SK-N-SH (cell line): ENCODE measurements around the gene CA9. TPM values are rescaled to one million over a fixed set of nuclear protein-coding genes. Genes with fewer than 3 reads are reported as not detected.

Experiments
- CTCF ChIA-PET: fragments of 300-600, 350-600 bp; formaldehyde crosslinking; extraction: SDS; loops from one replicate; lab custom pipeline; 2021; lab: Yijun Ruan, JAX
- POLR2A ChIA-PET: fragments of 350-600 bp; sonication (Branson Sonifier 250); formaldehyde crosslinking; extraction: SDS; loops from one replicate; lab custom pipeline; 2020; ENCODE audit warnings: antibody characterized with exemption, inconsistent platforms; lab: Yijun Ruan, JAX
- DNase-seq: peaks from one replicate; pipeline ENCODE4 v3.0.0; 2012
- H2AFZ ChIP-seq: fragments of 200-600 bp; sonication (generic); 2 replicates; pipeline ENCODE4 v1.8.1; 2016; ENCODE audit warnings: antibody characterized with exemption, mild to moderate bottlenecking, low read depth
- H3F3A ChIP-seq: fragments of 200-600 bp; sonication (generic); replicated peaks from 2 replicates; pipeline ENCODE3; 2016; ENCODE audit warnings: antibody characterized with exemption, mild to moderate bottlenecking; ENCODE audit not compliant: insufficient read depth
- H3K27ac ChIP-seq, 2 experiments: fragments of 200-500 bp in 1 of 2; fragments of 200-600 bp in 1 of 2; sonication (Bioruptor generic) in 1 of 2; sonication (generic), shearing (Covaris generic) in 1 of 2; 2 replicates each; pipeline versions ENCODE4 v1.5.1 to v1.6.1; 2014 to 2016; ENCODE audit warnings: low read depth in 2 of 2, inconsistent platforms in 1 of 2, low read length in 1 of 2, mild to moderate bottlenecking in 1 of 2, mixed read lengths in 1 of 2
- H3K27me3 ChIP-seq: fragments of 200-600 bp; sonication (generic), shearing (Covaris generic); 2 replicates; pipeline ENCODE4 v1.6.1; 2016; ENCODE audit warnings: mixed run types; ENCODE audit not compliant: insufficient read depth
- H3K36me3 ChIP-seq, 2 experiments: fragments of 200-500 bp in 1 of 2; fragments of 200-600 bp in 1 of 2; sonication (Bioruptor generic) in 1 of 2; sonication (generic) in 1 of 2; replicated peaks in 1 of 2; 2 replicates each; pipeline versions ENCODE3 to v1.5.1; 2014 to 2016; ENCODE audit warnings: low read length in 1 of 2, mild to moderate bottlenecking in 1 of 2; ENCODE audit not compliant: insufficient read depth in 2 of 2, control insufficient read depth in 1 of 2
- H3K4me1 ChIP-seq, 2 experiments: fragments of 200-500 bp in 1 of 2; fragments of 200-600 bp in 1 of 2; sonication (Bioruptor generic) in 1 of 2; sonication (generic), shearing (Covaris generic) in 1 of 2; 2 replicates each; pipeline versions ENCODE4 v1.5.1 to v1.6.1; 2014 to 2016; ENCODE audit warnings: low read depth in 1 of 2, low read length in 1 of 2, mixed run types in 1 of 2; ENCODE audit not compliant: insufficient read depth in 2 of 2, control insufficient read depth in 1 of 2
- H3K4me2 ChIP-seq: fragments of 200-600 bp; sonication (generic), shearing (Covaris generic); 2 replicates; pipeline ENCODE4 v1.6.1; 2017; ENCODE audit warnings: mixed run types
- H3K4me3 ChIP-seq, 2 experiments: fragments of 200-500 bp in 1 of 2; fragments of 200-600 bp in 1 of 2; sonication (Bioruptor generic) in 1 of 2; sonication (generic), shearing (Covaris generic) in 1 of 2; 2 replicates each; pipeline versions ENCODE4 v1.5.1 to v1.8.1; 2014 to 2016; ENCODE audit warnings: low read depth in 2 of 2, inconsistent platforms in 1 of 2, low read length in 1 of 2, mild to moderate bottlenecking in 1 of 2, mixed read lengths in 1 of 2, moderate library complexity in 1 of 2
- H3K79me2 ChIP-seq: fragments of 200-600 bp; sonication (generic); 2 replicates; pipeline ENCODE4 v1.8.1; 2017; ENCODE audit warnings: mild to moderate bottlenecking; ENCODE audit not compliant: insufficient read depth
- H3K9ac ChIP-seq: fragments of 200-600 bp; sonication (generic); 2 replicates; pipeline ENCODE4 v1.6.1; 2017; ENCODE audit warnings: mixed run types
- H3K9me2 ChIP-seq: fragments of 200-600 bp; sonication (generic); 2 replicates; pipeline ENCODE4 v1.6.1; 2017; ENCODE audit warnings: mixed run types
- H3K9me3 ChIP-seq: fragments of 200-600 bp; sonication (generic); 2 replicates; pipeline ENCODE4 v1.6.1; 2017; ENCODE audit warnings: mixed run types, mild to moderate bottlenecking, moderate library complexity
- H4K20me1 ChIP-seq: fragments of 200-600 bp; sonication (generic); 2 replicates; pipeline ENCODE4 v1.6.1; 2017; ENCODE audit warnings: mild to moderate bottlenecking, mixed run types; ENCODE audit not compliant: insufficient read depth
- ELF1 ChIP-seq: IDR thresholded peaks from 2 replicates; pipeline ENCODE4 v1.4.0; 2012
- EP300 ChIP-seq, 2 experiments: IDR thresholded peaks; 2 replicates each; pipeline versions ENCODE4 v1.4.0 to v1.6.1; 2012; ENCODE audit warnings: borderline replicate concordance in 1 of 2, low read depth in 1 of 2, low read length in 1 of 2
- FOXM1 ChIP-seq: IDR thresholded peaks from 2 replicates; pipeline ENCODE4 v1.4.0; 2012; ENCODE audit warnings: low read depth, mild to moderate bottlenecking
- GATA2 ChIP-seq: sonication (generic); formaldehyde crosslinking; IDR thresholded peaks from 2 replicates; pipeline ENCODE4 v1.5.0; 2020; ENCODE audit warnings: mild to moderate bottlenecking, missing genetic modification reagents
- JUND ChIP-seq: IDR thresholded peaks from 2 replicates; pipeline ENCODE4 v1.4.0; 2012
- RXRA ChIP-seq: IDR thresholded peaks from 2 replicates; pipeline ENCODE4 v1.4.0; 2012; ENCODE audit warnings: low read depth, mild to moderate bottlenecking, borderline replicate concordance
- SIN3A ChIP-seq: IDR thresholded peaks from 2 replicates; pipeline ENCODE4 v1.6.1; 2012; ENCODE audit warnings: low read depth, mild to moderate bottlenecking, low read length, moderate library complexity, borderline replicate concordance
- TCF12 ChIP-seq: IDR thresholded peaks from 2 replicates; pipeline ENCODE4 v1.4.0; 2012
- TEAD4 ChIP-seq: IDR thresholded peaks from 2 replicates; pipeline ENCODE4 v1.4.0; 2012; ENCODE audit warnings: mild to moderate bottlenecking, borderline replicate concordance; ENCODE audit not compliant: insufficient read depth
- WGBS: methylation state at CpG from one replicate; pipeline ENCODE4 v1.1.6; 2017; ENCODE audit warnings: low lambda C conversion rate; 5-methylcytosine and 5-hydroxymethylcytosine counted together
- polyA plus RNA-seq, 3 experiments: library from polyadenylated mRNA; depleted of rRNA; stranded (reverse); fragments of >200 nt; gene quantifications; 2 replicates each; pipeline ENCODE4 v1.2.3, GENCODE V29; 2012
- TF ChIP-seq, protein P1 (sequence below): IDR thresholded peaks from 2 replicates; pipeline ENCODE4; 2012
- TF ChIP-seq, protein P2 (sequence below): IDR thresholded peaks from 2 replicates; pipeline ENCODE4 v1.4.0; 2012; ENCODE audit warnings: low read depth, borderline replicate concordance

CA9 gene
- polyA plus RNA-seq, 1 of the 3 experiments (the other 2 are of a cell fraction), result 1.4 TPM

DNA sequence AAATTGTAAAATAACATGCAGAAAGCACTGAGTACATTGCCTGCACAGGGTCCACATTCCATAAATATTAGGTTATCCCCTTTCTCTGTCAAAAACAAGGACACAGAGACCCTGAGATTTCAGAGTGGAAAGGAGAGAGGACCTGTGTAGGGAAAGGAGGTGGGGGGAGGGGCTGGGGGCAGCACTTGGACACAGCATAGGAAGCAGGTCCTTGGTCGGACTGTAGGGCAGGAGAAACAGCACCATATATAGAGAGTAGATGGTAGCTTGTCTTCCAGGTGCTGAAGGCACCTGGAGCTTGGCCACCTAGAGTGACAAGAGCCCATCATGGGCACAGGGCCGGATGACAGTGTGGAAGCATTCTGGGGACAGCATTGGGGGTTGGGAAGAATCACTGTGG lies 13.6 kb downstream of the CA9 start:
- 88% methylated on average over 2 of the region's 2 CpGs for WGBS
- peak overlapping the region in 1 of 2 experiments; percentile 96; a peak in 1 of 4 replicates for H3K27ac ChIP-seq

DNA sequence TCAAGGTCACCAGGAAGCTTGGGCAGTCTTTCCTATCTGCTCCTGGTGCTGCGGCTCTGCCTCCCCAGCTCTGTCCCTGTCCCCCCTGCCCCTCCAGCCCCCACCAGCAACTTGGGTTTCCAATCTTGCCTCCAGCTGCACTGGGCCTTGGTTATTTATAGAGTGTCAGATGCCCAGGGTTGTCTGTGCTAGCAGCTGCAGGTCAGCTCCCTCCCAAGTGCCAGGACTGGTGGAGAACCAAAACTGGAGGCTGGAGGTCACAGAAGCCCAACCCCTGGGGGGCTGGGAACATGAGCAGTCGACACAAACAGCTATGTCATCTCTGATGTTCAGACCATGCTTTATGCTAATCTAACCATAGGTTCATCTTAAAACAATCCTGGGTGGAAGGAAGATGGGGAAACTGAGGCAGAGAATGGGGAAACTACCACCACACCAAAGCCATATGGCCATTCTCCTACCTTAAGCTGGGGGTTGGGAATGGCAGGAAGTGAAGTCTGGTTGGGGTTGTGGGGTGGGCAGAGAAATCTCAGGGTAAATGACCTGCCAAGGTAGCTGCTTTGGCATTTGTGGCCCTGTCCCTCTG lies 14.3 kb downstream of the CA9 start:
- H2AFZ ChIP-seq, result no peak overlapping the region
- CTCF ChIA-PET, result interaction anchor here (0.7 to 2.3 kb wide), 9 partner anchors 9 to 103 kb away, joined by 3 to 26 read pairs (median 3); partner anchors contain the start of genes ARHGEF39, CCDC107 and RMRP

More for the DNA sequence above, 13.6 kb downstream of the CA9 start:
- ChIA-PET CTCF (interaction anchor here (1.0 to 2.3 kb wide), 5 partner anchors 9 to 84 kb away, joined by 3 to 26 read pairs (median 4); partner anchors contain the start of genes ARHGEF39, CCDC107 and RMRP), POLR2A (no interaction called here)
- Histone ChIP-seq H3K9me2 (no peaks in the 10 kb centered on the region), H2AFZ (no peak overlapping the region), H3K9me3 (no peaks in the 10 kb centered on the region), H3K4me2 (peak overlapping the region; percentile 91), H3K9ac (no peak overlapping the region), H3K79me2 (peaks cover 47% of the 10 kb centered on the region), H3K27me3 (no peaks in the 10 kb centered on the region), H3K4me1 (peaks cover 19 to 34% of the 10 kb centered on the region in 2 experiments; a peak in 3 of 4 replicates), H4K20me1 (peaks cover 57% of the 10 kb centered on the region), H3K36me3 (peaks cover 27 to 35% of the 10 kb centered on the region in 2 experiments), H3F3A (peaks cover 49% of the 10 kb centered on the region), H3K4me3 (peak overlapping the region in 1 of 2 experiments; percentile 4; a peak in 2 of 4 replicates)
- TF ChIP-seq GATA2 (CRISPR knock-in tag), result no peak
- no peak for TF ChIP-seq SIN3A
- TF ChIP-seq TCF12, result no peak
- DNase-seq, result no peak

More for the DNA sequence above, 14.3 kb downstream of the CA9 start:
- Histone ChIP-seq H3K79me2 (peaks cover 47% of the 10 kb centered on the region), H3K9me2 (no peaks in the 10 kb centered on the region), H3K36me3 (peaks cover 21 to 28% of the 10 kb centered on the region in 2 experiments), H3K4me2 (peak overlapping the region; percentile 91), H3K27me3 (no peaks in the 10 kb centered on the region), H4K20me1 (peaks cover 57% of the 10 kb centered on the region), H3K27ac (peak overlapping the region; percentile 41 to 96; a peak in 3 of 4 replicates), H3K4me1 (peaks cover 19 to 34% of the 10 kb centered on the region in 2 experiments; a peak in 3 of 4 replicates), H3K9me3 (no peaks in the 10 kb centered on the region), H3K9ac (peak overlapping the region; percentile 95; the same call in 1 of the 2 replicates), H3K4me3 (peak overlapping the region; percentile 62 to 73), H3F3A (peaks cover 47% of the 10 kb centered on the region)
- WGBS, result 93% methylated on average over 2 of the region's 2 CpGs
- DNase-seq, result no peak
- POLR2A ChIA-PET, result no interaction called here
- no peak for TF ChIP-seq TEAD4
- no peak for TF ChIP-seq EP300 (IDR thresholded peaks at IDR 0.05; ENCODE audit: borderline replicate concordance in 1 of 2, low read depth in 1 of 2, low read length in 1 of 2)
- TF ChIP-seq FOXM1, result no peak
- TF ChIP-seq, protein P1, sequence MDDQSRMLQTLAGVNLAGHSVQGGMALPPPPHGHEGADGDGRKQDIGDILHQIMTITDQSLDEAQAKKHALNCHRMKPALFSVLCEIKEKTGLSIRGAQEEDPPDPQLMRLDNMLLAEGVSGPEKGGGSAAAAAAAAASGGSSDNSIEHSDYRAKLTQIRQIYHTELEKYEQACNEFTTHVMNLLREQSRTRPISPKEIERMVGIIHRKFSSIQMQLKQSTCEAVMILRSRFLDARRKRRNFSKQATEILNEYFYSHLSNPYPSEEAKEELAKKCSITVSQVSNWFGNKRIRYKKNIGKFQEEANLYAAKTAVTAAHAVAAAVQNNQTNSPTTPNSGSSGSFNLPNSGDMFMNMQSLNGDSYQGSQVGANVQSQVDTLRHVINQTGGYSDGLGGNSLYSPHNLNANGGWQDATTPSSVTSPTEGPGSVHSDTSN, result no peak
- TF ChIP-seq, protein P2, sequence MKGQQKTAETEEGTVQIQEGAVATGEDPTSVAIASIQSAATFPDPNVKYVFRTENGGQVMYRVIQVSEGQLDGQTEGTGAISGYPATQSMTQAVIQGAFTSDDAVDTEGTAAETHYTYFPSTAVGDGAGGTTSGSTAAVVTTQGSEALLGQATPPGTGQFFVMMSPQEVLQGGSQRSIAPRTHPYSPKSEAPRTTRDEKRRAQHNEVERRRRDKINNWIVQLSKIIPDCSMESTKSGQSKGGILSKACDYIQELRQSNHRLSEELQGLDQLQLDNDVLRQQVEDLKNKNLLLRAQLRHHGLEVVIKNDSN, result no peak
- TF ChIP-seq RXRA, result no peak
- TF ChIP-seq JUND, result no peak
- TF ChIP-seq ELF1, result no peak
